Fibroblast of skin of abdomen (primary cell): ENCODE data around the gene RAP1GAP2.
A peak's percentile ranks its signal among the peaks of the same experiment; 100 is the strongest.
"Not testable (repeated sequence)": the region's sequence is repeated elsewhere in the genome, so short reads cannot be mapped to it uniquely, and the experiment has no call there.

Source experiments
- DNase-seq: peaks from one replicate; pipeline ENCODE4 v3.0.0-alpha.2; 2013

The RAP1GAP2 gene

GRCh38 chr17:3026856-3027751 is 230.9 kb downstream of the RAP1GAP2 start:
- DNase-seq = no peak

GRCh38 chr17:3027786-3028532 is 231.7 kb downstream of the RAP1GAP2 start:
- no peak for DNase-seq

DNA sequence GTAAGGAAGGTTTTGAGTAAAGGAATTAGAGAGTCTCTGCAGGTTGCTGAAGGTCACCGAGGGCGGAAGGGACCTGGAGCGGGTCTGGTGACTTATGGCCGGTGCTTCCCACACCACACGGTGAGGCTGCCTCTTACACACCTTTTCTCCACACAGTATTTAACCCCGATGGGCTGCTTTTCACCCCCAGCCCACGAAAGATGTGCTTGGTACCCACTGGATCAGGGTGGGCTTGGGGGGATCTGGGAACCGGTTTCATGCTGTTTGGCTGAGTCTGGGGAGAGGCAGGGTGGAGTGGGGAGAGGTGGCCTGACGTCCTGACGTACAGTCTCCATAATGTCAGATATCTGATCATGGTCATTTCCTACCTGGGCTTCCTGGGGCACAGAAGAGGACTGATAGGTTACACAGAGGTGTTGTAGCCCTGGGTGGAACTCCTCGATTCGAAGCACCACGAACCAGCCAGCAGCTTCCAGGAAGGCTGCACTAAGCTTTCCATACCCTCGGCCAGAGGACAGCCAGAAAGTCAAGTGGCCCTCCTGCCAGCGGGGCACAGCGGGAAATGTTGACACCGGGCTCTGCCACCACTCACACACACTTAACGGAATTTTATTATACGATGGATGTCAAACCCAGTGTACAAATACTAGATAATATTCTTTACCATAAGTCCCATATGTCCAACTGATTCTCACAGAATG is 233.1 kb downstream of the RAP1GAP2 start:
- no peak for DNase-seq

DNA sequence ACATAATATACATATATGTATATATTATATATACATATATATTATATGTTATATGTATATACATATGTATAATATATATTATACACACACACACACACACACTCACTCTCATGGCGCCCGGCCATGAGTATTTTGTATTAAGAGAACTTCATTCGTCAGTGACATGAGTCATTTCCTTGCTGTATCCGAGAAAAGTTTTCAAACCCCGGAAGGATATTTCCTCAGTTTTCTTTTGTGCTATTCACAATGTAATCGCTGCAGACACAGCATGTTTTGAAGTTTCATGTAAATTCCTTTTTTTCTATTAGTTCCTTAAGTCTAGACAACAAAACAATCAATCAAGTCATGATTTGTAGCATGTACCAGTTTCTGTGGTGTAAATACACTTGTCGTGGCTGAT is 233.9 kb downstream of the RAP1GAP2 start:
- DNase-seq = peak; percentile 70

- not testable (repeated sequence) for DNase-seq
Measured at GRCh38 chr17:3030852-3031470, 234.7 kb downstream of the RAP1GAP2 start.

DNA sequence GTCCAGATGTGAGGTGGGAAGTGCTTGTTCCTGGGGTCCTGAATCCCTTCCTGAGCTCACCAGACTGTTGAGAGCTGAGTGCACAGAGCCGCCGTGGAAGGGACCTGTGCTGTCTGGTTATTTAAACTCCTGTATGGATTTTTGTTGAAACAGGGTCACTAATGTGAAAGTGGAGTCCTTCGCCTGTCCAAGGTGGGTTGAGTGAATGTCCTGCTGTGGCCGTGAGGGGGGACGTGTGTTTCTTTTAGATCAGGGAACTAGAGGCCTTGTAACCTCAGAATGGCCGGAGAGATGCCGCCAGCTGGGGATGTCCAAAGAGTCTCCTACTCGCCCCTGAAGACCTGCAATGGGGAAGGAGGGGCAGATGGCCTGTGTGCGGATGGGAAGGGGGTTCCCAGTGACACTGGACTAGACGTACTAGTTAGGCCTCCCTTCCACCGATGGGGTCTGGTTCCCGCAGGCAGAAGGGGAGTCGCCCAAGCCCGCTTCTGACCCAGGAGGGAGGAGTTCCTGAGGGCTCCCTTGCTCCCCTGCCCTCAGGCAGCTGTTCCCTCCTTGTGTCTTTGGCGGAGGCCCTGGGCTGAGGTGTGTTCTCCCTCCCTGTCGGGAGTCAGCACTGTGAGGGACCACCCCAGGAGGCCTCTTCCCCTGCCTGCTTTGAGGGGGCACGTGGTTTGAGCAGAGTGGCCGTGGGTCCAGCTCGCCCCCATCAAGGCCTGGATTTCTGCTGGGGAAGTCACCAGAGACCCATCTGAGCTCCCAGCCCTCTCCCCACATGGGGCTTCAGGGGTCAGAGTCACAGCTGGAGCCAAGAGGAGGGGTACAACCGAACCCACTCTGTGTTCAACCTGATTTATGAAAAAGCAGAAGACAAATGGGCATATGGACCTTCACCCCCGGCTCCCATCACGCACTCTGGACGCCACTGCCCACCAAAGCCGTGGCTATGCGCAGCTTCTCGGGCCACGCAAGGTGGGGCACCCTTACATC is 236.3 kb downstream of the RAP1GAP2 start:
- no peak for DNase-seq

DNA sequence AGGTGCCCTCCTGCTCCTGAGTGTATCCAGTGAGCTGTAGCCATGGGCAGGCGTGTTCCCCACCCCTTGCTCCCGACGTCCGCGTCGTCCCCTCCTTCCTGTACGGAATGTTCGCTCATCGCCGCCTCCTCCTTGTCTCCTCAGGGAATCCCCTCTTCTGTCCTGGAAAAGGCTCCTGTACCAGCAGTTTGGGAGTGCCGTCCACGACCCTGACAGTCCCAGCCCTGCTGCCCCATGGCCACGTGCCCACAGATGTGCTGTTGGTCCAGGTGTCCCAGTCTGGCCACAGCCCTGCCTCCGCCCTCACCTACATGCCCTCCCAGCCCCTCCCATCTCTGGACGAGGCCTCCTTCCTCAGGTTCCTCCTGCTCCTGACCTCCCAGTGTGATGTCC is 237.0 kb downstream of the RAP1GAP2 start:
- no peak for DNase-seq

GRCh38 chr17:3033741-3034577 is 237.7 kb downstream of the RAP1GAP2 start:
- DNase-seq = no peak

DNA sequence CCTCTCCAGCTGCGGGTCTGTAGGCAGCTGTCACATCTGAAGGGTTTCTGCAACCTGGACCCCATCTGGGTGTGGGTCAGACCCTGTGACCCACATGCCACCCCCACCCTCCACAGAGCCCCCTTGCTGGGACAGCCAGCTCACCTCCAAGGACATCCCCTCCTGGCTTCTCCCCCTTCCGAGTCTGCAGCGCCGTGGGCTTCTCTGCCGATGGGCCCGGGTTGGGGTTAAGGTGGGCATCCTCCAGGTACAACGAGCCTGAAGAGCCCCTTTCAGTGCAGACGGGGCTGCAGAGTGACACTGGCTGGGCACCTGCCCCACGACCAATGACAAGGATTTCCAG is 238.3 kb downstream of the RAP1GAP2 start:
- no peak for DNase-seq

- DNase-seq = no peak
Measured at GRCh38 chr17:3035256-3035967, 239.2 kb downstream of the RAP1GAP2 start.

DNA sequence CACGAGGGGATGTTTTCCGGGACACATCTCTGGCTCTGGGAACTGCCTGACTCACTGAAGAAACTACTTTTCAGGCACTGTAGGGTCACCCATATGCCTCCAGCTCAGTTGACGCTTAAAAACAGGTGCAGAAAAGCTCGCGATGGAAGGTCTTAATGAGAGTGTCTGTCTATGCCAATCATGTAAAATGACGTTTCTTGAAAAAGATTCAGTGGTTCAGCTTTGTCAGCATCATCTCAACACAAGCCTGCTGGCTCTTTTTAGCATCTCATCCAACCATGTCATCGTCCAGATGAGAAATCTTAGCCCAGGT is 239.7 kb downstream of the RAP1GAP2 start:
- DNase-seq = no peak

DNA sequence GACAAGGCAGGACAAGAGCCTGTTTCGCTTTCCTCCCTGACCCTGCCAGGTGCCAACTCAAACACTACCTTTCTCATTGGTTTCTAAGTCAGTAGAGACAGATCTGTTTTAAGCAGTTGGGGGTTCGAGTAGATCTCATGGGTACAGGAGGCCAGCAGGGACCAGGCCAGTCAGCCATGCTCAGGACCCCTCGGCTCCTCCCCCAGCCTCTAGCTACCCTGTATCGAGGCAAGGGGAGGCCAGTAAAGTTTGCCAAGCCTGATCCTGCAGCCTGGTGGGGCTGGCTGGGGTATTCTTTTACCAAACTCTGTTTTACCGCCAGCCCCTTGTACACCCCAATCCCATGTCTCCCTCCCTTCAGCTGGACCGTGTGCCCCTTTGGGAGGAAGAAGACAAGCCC is 240.6 kb downstream of the RAP1GAP2 start:
- no peak for DNase-seq

- DNase-seq = no peak
Measured at GRCh38 chr17:3037259-3037658, 241.0 kb downstream of the RAP1GAP2 start.

GRCh38 chr17:3038941-3039340 is 242.7 kb downstream of the RAP1GAP2 start:
- no peak for DNase-seq

DNA sequence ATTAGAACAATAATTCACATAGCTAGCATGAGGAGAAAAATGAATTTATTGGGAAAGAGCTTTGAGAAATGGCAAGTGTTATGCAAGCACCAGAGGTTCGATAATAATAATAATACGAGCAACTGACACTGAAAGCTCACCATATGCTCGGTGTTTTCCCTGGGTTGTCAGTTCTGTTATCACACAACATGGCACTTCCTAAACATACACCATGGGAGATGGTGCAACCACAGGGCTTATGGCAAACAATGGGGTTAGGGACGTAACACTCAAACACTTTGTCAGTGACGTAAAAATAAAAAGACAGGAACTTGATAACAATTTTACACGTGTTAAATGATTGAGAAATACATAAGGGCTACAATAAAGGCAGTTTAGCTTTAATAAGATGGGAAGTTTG is 243.5 kb downstream of the RAP1GAP2 start:
- DNase-seq = no peak

- no peak for DNase-seq
Measured at GRCh38 chr17:3040882-3041281, 244.6 kb downstream of the RAP1GAP2 start.

DNA sequence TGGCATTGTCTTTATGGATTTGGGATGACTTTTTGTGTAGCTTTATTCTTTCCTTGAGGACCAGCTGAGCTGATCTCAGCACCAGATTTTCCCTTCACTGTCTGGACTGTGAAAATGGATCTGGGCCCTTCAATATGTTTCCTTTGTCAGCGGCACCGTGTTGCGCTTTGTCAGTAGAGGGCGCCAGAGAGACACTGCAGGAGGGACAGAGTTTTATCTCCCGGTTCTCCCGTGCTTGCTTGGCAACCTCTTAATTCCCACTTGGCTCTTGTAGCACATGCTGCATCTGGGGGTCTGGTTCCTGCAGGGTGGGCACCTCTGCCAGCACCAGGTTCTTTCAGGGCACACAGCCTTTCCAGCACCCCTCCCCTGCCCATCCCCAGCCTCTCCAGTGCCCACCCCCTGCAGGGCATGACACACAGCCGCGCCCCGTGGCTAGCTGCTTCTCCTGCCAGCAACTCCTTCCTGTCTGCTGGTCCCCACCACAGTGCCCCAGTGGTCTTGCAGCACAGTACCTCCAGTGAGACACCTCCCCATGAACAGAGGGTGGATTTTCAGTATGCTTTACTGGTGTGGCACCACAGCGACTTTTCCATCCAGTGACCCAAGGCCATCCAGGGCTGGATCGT is 247.6 kb downstream of the RAP1GAP2 start:
- DNase-seq = no peak

- DNase-seq = no peak
Measured at GRCh38 chr17:3046753-3047152, 250.5 kb downstream of the RAP1GAP2 start.

DNA sequence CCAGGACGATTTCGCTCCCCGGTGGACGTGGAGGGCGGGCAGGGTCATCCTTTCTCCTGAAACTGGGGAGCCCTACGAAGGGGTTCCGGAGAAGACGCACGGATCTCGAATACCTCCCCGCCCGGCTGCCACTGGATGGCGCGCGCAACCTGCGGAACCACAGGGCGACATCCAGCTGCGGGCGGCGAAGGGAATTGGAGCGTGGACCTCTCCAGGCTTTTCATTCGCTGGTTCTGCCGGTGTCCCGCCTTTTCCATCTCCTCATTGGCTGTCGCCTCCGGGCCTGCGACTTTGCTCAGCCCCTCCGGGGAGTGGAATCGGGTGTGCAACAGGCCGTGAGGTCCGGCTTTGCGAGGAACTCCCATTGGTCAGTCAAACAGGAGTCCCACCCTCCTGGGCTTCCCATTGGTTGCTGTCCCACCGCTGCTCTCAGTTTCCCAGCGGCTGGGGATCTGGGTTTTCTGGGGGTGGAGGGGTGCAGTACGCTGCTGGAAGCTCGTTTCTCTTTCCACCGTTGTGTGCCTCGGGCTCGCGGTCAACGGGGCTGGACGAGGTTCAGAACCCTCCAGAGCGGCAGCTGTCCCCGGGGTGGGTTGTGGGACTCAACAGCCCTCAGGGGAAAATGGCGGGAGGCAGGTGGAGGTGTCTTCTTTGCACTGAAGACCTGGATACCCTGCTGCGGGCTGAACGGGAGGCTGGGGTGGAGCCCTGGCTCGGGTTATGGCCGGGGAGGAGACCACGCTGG is 252.7 kb downstream of the RAP1GAP2 start:
- DNase-seq = peak; percentile 98
